Adipocyte (in vitro differentiated cells): ENCODE results near the gene KIAA1755.
A peak's percentile ranks its signal among the peaks of the same experiment; 100 is the strongest.

Source experiments
- DNase-seq: peaks from one replicate; pipeline ENCODE4 v3.0.0-alpha.2; 2015; ENCODE audit warnings: low read depth
- H3K27me3 ChIP-seq: replicated peaks from 2 replicates; pipeline ENCODE4 v1.7.0; 2013; ENCODE audit warnings: mild to moderate bottlenecking, low read length, moderate library complexity; ENCODE audit not compliant: control insufficient read depth, insufficient read depth
- H3K36me3 ChIP-seq: 2 replicates; pipeline ENCODE4 v1.7.0; 2013; ENCODE audit warnings: low read length, mild to moderate bottlenecking, moderate library complexity; ENCODE audit not compliant: control insufficient read depth, insufficient read depth, severe bottlenecking
- H3K4me1 ChIP-seq: 2 replicates; pipeline ENCODE4 v1.7.0; 2013; ENCODE audit warnings: mild to moderate bottlenecking, low read length, moderate library complexity; ENCODE audit not compliant: control insufficient read depth, insufficient read depth
- H3K4me3 ChIP-seq: 2 replicates; pipeline ENCODE4 v1.7.0; 2013; ENCODE audit warnings: mild to moderate bottlenecking, low read length, moderate library complexity
- H3K9ac ChIP-seq: 2 replicates; pipeline ENCODE4 v1.7.0; 2013; ENCODE audit warnings: mild to moderate bottlenecking, low read length, moderate library complexity
- H3K9me3 ChIP-seq: 2 replicates; pipeline ENCODE4 v1.7.0; 2013; ENCODE audit warnings: mild to moderate bottlenecking, low read length, moderate library complexity; ENCODE audit not compliant: control insufficient read depth

Gene KIAA1755

DNA sequence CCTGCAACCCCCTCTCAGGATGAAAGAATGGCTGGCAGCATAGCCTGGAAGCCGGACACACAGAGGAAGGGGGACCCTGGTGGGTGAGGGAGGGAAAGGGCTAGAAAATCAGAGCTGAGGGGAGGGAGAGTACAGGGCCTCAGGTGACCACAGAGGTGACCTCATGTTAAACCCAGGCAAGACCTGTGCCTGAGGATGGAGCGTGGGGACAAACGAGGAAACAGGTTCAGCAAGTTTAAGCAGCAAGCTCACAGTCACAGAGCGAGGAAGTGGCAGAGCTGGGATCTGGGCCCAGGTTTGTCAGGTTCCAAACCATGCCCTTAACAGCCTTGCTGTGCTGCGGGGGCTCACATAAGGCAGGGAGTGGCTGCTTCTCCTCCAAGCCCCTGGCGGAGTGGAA lies 39.4 kb upstream of the KIAA1755 start:
- DNase-seq, result no peak
- no peak overlapping the region for H3K4me3 ChIP-seq
- no peaks in the 10 kb centered on the region for H3K27me3 ChIP-seq
- no peak overlapping the region for H3K9ac ChIP-seq
- no peaks in the 10 kb centered on the region for H3K36me3 ChIP-seq
- H3K9me3 ChIP-seq, result no peaks in the 10 kb centered on the region
- H3K4me1 ChIP-seq, result peaks cover 16% of the 10 kb centered on the region

DNA sequence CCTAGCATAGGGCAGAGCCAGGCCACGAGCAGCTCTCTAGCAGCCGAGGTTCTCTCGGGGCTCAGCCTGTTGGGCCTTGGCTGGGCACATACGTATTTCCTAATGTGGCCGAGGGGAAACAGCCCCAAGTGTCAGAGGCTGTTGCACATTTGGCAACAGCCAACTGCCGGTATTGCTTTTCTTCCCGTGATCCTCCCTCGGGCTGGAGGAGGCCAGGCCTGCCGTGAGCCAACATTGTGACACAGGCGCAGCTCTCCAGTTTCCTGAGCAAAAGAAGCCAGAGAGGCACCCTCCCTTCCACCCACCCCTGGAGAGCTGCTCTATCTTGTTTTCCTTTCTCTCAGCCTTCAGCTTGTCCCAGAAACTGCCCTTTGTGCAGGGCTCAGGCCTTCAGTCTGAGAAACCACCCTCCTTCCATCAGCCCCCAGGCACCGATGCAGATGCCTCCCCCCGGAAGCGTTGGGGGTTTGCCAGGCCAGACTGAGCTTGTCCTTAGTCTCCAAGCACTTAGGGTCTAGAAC lies 38.3 kb upstream of the KIAA1755 start:
- H3K9me3 ChIP-seq, result no peaks in the 10 kb centered on the region
- no peak overlapping the region for H3K4me3 ChIP-seq
- peak; percentile 66 for DNase-seq
- H3K27me3 ChIP-seq, result no peaks in the 10 kb centered on the region
- peak overlapping the region; percentile 77 for H3K9ac ChIP-seq
- no peaks in the 10 kb centered on the region for H3K36me3 ChIP-seq
- peaks cover 21% of the 10 kb centered on the region for H3K4me1 ChIP-seq

DNA sequence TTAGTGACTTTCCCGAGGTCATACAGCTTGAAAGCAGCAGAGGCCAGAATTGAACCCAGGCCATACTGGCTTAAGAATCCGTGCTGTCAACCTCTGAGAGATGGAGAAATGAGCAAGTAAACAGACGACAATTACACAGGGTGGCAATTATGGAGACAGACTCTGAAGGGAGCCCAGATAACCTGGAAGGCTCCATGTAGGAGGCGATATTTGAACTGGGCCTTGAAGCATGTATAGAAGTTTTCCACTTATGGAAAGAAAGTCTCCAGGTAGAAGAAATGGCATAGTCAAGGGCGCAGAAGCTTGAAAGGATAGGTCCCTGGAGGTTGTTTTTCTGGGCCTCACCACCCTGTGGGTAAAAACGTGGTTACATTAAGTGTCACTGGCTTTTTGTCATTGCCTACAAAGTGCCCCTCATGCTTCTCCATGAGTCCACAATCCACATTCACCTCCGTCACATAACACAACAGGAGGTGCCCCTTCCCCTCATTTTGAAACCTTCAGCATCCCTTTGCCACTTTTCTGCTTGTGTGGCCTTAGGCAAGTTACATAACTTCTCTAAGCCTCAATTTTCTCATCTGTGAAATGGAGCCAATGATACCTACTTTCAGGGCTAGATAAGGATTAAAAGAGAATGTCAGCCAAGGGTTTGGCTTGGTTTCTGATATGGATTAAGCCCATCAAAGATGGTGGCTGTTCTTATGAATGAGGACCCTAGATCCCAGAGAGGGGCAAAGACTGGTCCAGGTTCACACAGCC lies 37.6 kb upstream of the KIAA1755 start:
- no peak for DNase-seq
- no peak overlapping the region for H3K4me3 ChIP-seq

DNA sequence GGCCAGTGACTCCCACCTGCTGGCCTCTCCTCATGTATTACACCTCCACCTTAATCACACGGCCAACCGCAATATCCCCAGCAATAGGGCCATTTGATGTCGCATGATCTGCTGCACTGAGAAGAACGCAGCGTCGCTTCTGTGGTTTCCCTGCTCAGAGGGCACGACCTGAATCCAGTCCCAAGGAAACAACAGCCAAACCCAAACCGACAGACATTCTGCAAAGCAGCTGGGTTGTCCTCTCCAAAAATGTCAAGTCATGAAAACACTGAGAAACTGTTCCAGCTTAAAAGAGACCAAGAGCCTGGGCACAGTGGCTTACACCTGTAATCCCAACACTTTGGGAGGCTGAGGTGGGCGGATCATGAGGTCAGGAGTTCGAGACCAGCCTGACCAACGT lies 35.9 kb upstream of the KIAA1755 start:
- Histone ChIP-seq H3K9ac (no peak overlapping the region), H3K4me1 (peaks cover 29% of the 10 kb centered on the region)

More for the DNA sequence above, 37.6 kb upstream of the KIAA1755 start:
- Histone ChIP-seq H3K4me1 (peaks cover 27% of the 10 kb centered on the region), H3K9me3 (no peaks in the 10 kb centered on the region), H3K27me3 (no peaks in the 10 kb centered on the region), H3K9ac (peak overlapping the region; percentile 77), H3K36me3 (no peaks in the 10 kb centered on the region)

DNA sequence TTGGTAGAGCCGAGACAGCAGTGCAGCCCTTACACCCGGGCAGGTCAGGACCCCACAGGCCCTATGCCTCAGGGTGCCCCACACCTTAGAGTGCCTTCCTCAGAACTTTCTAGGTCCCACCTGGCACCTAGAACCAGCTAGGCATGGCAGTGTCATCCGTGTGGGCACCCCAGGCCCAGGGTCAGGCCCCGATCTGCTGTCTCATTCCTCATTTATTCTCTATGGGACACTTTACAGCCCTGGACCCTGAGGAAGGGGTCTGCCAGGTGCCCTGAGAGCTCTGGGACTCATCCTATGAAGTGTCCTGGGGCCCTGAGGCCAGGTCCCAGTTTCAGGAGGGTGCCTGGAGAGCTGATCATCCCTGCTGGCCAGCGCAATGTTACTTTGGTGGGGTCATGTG lies 35.3 kb upstream of the KIAA1755 start:
- H3K9me3 ChIP-seq, result no peaks in the 10 kb centered on the region
- H3K9ac ChIP-seq, result no peak overlapping the region
- H3K4me1 ChIP-seq, result peaks cover 34% of the 10 kb centered on the region
- H3K27me3 ChIP-seq, result no peaks in the 10 kb centered on the region
- no peaks in the 10 kb centered on the region for H3K36me3 ChIP-seq
- H3K4me3 ChIP-seq, result no peak overlapping the region
- DNase-seq, result no peak

More for the DNA sequence above, 35.9 kb upstream of the KIAA1755 start:
- no peaks in the 10 kb centered on the region for H3K9me3 ChIP-seq
- DNase-seq, result no peak
- no peaks in the 10 kb centered on the region for H3K27me3 ChIP-seq
- H3K4me3 ChIP-seq, result no peak overlapping the region
- no peaks in the 10 kb centered on the region for H3K36me3 ChIP-seq

DNA sequence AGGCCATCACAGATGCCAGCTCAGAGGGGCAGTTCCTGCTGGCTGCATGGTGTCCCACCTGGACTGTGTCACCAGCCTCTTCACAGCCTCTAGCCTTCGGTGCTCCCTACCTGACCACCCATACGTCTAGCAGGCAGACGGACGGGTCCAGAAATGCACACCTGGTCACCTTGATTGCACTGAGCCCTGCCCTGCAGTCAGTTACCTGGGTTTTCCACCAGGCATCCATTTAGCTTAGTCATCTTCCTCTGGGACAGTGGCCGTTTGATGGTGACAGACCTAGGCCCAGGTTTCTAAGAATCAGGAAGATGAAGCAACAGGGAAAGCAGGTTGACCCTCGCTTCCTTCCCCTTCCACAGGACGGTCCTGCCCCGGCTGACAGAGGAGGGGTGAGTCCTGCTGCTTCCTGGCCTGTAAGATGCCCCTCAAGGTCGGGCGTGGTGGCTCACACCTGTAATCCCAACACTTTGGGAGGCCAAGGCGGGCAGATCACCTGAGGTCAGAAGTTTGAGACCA lies 33.6 kb upstream of the KIAA1755 start:
- Histone ChIP-seq H3K9me3 (no peaks in the 10 kb centered on the region), H3K4me3 (no peak overlapping the region), H3K27me3 (no peaks in the 10 kb centered on the region), H3K9ac (no peak overlapping the region), H3K4me1 (peaks cover 29% of the 10 kb centered on the region), H3K36me3 (no peaks in the 10 kb centered on the region)
- DNase-seq, result no peak

DNA sequence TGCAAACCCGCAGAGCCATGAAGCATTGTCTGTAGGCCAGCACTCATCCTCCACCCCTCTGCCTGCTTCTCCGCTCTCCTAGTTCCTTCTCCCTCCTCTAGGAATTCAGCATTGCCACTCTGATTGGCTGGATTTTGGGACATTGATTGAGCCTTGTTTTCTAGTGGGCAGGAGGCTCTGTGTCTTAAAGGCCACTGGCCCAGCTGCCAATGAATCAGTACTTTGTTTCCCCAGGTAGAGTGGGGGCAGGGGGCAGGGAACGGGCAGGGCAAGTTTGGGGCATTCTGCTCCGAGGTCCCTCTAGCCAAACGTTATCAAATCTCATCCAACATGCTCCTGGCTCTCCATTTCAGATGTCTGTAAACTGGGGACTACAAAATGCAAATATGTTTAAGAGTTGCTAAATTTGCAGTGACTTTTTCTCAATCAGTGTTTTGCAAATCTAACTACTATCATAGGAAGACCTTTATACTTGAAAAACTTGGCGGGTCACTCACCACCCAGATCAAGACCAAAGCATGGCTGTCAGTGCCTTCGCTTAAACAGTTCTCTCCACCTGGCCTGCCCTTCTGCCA lies 33.0 kb upstream of the KIAA1755 start:
- H3K4me3 ChIP-seq, result no peak overlapping the region
- H3K4me1 ChIP-seq, result peaks cover 23% of the 10 kb centered on the region
- H3K9ac ChIP-seq, result no peak overlapping the region
- DNase-seq, result no peak
- no peaks in the 10 kb centered on the region for H3K27me3 ChIP-seq
- H3K9me3 ChIP-seq, result no peaks in the 10 kb centered on the region
- H3K36me3 ChIP-seq, result no peaks in the 10 kb centered on the region

DNA sequence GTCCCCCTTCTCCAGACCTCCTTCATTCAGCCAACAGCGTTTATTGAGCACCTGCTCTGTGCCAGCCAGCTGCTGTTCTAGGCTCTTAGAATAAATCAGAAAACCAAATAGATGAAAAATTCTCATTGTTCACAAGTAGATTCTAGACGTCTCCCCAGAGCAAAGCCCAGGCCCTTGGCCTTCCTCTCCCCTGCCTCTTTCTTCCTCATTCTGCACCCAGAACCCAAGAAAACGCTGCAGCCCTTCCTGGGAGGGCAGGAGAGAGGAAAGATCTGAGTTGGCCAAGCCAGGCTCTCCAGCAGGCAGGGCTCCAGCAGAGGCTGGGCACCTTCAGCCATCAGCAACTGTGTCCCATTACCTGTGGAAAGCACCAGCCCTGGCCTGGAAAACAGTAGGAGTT lies 31.4 kb upstream of the KIAA1755 start:
- Histone ChIP-seq H3K9ac (no peak overlapping the region), H3K4me1 (peaks cover 23% of the 10 kb centered on the region), H3K36me3 (no peaks in the 10 kb centered on the region), H3K4me3 (no peak overlapping the region), H3K9me3 (no peaks in the 10 kb centered on the region), H3K27me3 (no peaks in the 10 kb centered on the region)
- DNase-seq, result no peak

DNA sequence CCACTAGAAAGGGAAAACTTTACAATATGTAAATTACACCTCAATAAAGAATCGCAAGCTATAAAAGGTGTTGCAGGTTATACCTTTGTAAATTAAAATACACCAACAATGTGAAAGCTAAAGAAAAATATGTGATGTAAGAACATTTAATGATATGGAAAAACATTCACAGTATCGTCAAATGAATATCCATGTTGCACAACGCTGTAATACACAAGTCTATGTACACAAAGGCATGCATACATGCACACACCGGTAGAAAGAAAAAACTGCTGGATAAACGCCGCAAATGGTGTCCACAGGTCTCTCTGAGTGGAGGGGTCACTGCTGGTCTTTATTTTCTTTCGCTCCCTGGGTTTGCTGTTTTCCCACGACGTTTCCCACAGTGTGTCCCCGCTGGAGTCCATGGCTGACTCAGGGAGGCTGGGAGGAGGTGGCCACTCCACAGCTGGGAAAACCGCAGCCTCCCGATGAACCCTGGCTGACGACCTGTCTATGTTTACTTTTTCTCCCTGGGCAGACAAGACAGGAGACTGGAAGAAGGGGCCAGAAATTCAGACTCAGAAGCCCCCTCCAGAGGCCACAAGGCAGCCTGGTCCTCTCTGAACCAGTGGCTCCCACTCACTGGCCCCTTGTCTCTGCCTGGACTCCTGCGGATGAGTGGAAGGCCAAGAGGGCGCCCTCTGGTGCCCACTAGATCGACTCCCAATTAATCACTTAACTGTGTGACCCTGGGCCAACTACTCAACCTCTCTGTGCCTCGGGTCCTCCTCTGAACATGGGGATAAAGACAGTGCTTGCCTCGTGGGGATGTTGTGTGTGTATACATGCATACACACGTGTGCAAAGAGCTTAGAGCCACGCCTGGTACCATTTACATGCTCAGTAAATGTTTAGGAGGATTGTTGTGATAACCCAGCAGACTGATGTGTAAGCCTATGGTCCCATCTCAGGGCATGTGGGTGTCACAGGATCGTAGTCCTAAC lies 30.6 kb upstream of the KIAA1755 start:
- Histone ChIP-seq H3K4me3 (peak overlapping the region; percentile 21), H3K27me3 (no peaks in the 10 kb centered on the region), H3K36me3 (no peaks in the 10 kb centered on the region), H3K4me1 (peaks cover 23% of the 10 kb centered on the region), H3K9me3 (no peaks in the 10 kb centered on the region), H3K9ac (no peak overlapping the region)
- DNase-seq, result peak; percentile 42

DNA sequence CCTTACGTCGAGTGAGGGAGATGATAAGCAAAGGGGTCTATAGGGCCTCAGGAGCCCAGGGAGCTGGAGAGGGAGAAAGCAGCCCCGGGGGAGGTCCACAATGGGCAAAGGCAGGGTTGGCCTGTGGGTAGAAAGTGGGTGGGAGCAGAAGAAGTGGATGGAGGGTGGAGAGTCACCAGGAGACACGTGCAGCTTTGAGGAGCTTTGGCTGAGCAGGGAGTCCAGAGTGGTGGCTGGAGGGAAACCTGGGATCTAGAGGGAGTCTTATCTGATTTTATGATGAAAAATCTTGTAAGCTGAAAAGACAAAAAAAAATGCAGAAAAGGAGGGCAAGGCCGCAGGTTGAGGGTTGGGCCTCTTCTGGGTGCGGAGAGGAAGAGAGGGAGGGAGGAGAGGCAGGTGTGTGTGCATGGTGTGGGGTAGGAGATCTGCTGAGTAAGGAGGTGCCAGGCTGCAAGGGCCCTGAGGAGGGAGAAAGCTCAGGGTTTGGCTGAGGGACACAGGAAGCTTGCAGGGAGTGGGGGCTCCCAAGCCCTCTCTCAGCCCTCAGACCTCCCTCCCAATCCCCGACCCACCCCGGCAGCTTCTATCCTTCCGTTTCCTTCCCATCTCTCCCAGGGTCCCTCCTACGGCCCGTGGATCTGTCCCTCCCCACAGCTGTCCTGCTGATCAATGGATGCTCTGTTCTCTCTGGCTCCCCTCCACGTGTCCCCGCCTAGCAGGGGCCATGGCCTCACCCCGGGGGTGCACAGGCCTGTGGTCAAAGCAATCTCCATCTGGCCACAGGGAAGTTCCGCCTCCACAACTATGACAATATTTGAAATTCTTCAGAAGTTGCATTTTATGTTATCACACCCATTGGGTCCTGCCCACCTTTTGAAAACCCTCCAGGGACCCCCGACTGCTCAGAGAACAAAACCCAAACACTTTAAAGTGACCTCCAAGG lies 26.3 kb upstream of the KIAA1755 start:
- DNase-seq, result peak; percentile 12
- no peaks in the 10 kb centered on the region for H3K27me3 ChIP-seq
- H3K9me3 ChIP-seq, result peaks cover 4% of the 10 kb centered on the region
- no peaks in the 10 kb centered on the region for H3K36me3 ChIP-seq
- H3K9ac ChIP-seq, result no peak overlapping the region
- H3K4me1 ChIP-seq, result peaks cover 11% of the 10 kb centered on the region
- H3K4me3 ChIP-seq, result no peak overlapping the region
